Left hindlimb (tissue), 1 donor: ENCODE measurements around the gene MCFD2.

Source experiments
- DNase-seq: peaks from one replicate; pipeline ENCODE4 v3.0.0-alpha.2; 2018

MCFD2 gene

GRCh38 chr2:46915281-46915810 is at the start of gene MCFD2:
TSS of gene MCFD2 (minus strand) at chr2:46915806. CDS start at chr2:46909171, 6,635 bp downstream.
- DNase-seq: no peak

- no peak for DNase-seq
Observed at GRCh38 chr2:46964835-46965560, 49.4 kb upstream of the MCFD2 start.

- DNase-seq: no peak
Observed at GRCh38 chr2:46963941-46964673, 48.5 kb upstream of the MCFD2 start.

DNA sequence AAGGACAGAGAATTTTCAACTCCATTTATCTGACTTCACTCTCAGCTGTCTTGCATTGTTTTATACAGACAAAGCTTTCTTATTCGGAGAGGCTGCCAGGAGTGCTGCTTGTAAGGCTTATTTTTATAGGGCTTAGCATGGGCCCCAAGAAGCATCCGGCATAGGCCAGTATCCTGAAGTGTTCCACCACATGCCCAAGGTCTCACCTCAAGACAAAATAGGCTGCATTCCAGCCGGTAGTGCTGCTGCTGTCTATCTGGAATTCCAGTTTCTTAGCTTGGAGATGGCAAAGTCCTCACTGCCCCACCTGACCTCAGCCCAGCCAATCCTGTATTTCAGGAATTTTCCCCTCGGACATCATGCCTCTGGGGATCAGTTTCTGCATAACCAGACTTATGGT is 47.6 kb upstream of the MCFD2 start:
- no peak for DNase-seq

- DNase-seq: no peak
Observed at GRCh38 chr2:46962751-46963150, 47.1 kb upstream of the MCFD2 start.

DNA sequence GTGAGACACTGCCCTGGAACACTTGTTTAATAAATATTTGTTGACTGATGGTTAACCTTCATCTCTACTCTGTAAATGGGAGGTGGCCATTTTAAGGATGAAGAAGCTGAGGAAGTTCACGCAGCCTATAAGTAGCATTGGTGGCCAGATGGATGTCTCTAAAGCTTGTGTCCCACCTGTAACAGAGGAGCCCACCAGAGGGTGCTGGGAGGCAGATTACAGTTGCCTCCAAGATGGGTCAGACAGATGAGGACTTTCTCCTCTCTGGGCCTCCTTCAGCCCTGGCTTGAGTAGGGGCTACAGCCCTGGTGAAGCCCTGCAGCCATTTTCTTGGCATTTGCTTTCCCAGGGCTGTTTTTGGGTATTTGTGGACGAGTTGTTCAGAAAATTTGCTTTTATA is 45.0 kb upstream of the MCFD2 start:
- DNase-seq: no peak

GRCh38 chr2:46958431-46959017 is 42.9 kb upstream of the MCFD2 start:
- DNase-seq: no peak

DNA sequence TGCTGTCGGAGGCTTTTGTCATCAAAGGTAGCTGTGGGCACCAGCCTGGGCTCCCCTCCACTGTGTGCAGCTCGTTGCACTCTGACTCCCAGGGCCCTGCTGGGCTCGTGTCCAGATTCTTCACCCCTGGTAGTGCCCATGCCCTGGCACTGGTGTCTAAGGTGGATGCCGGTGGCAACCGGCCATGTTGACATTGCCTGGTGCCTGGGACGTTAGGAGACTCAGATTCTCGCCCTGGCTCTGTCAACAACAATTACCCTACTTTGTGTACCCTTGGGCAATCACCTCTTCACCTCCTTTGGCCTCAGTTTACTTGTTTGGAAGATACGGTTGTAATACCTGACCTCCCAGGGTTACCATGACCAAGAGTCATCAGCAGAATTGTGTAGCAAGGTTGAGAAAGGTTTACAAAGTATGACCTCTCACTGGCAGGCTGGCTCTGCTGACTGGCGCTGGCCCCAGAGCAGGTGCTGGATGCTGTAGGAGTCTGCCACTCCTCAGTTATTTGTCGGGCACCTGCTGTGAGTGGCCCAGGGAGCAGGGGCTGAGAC is 41.5 kb upstream of the MCFD2 start:
- no peak for DNase-seq

GRCh38 chr2:46955764-46956163 is 40.2 kb upstream of the MCFD2 start:
- no peak for DNase-seq

DNA sequence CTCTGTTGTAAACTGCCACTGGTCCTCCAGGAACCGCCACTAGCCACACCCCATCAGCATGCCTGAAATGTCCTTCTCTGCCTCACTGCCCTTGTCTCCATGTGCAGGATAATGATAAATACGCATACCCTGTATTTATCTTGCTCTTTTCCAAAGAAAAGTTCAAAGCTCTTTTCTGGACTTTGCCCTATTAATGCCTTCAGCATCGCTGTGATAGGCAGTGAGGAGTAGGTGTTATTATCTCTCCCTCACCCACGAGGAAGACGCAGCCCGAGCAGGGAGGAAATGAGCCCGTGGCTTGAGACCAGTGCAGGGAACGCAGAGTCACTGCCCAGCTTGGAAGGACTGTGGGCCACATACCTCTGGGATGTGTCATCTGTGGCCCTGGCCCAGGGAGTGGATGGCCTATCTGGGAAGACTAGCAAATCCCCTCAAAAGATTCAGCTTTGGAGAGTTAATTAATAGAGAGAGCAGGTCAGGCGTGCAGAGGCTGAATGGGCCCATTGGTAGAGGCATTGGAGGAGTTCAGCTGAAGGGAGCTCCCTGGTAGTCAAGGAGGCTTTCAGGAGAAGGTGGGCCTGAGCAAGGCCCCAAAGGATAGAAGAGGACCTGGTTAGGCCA is 39.5 kb upstream of the MCFD2 start:
- no peak for DNase-seq

DNA sequence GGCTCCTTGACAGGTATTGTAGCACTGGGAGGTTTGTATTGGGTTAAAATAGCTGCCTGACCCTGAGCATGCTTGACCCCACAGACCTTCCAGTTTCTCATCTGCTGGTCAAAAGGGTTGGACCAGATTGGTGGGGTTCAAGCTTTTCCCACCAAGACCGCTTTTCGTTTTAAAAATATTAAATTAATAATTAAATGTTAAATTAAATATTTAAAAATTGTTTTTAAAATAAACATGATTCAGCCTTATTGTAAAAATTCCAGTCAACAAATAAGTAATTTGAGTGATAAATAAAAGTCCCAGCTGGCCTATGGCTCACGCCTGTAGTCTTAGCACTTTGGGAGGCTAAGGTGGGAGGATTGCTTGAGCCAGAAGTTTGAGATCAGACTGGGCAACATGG is 36.6 kb upstream of the MCFD2 start:
- no peak for DNase-seq

DNA sequence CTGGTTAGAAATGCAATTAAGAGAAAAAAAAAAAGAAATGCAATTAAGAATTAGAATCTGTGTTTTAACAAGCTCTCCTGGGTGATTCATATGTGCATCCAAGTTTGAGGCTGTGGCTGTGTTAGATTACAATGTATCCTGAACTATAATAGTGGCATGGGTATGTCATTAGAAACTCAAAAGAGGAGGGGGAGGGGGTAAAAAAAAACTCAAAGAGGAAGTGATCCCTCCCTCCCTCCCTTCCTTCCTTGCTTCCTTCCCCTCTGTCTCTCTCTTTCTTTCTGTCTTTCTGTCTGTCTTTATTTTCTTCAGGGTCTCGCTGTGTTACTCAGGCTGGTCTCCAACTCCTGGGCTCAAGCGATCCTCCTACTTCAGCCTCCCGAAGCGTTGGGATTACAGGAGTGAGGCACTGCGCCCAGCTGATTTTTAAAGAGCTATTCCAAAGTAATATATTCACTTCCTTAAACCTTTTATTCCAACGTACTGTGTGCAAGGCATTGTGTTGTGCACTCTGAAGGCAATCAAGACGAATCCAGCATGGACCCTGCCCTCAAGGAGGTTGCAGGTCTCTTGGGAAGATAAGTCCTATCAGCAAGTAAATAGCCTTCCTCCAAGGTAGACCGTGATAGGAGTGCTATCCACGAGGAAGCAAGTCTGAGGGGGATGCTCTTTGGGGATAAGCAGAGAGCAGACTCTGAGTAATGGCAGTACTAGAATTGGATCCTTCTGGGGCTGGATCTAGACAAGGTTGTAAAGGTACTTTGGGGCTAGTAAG is 35.9 kb upstream of the MCFD2 start:
- DNase-seq: no peak

GRCh38 chr2:46950314-46950713 is 34.7 kb upstream of the MCFD2 start:
- no peak for DNase-seq

- DNase-seq: no peak
Observed at GRCh38 chr2:46947841-46948240, 32.2 kb upstream of the MCFD2 start.

DNA sequence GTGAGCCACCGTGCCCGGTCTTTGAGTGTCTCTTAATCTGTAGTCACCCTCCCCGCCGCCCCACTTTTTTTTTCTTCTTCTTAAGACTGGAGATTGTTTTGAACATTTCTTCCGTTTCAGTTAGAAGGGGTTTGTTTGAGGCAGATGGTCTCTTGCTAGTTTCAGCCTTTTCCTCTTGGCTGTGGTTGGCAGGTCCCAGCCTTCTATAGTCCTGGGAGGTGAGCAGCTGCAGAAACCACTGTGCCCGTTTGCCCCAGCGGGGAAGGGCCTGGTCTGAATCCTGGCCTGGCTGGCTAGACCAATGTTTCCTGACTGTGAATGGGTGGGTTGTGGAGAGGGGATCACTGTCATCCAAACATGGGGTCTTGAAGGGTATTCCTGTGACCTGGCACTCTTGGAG is 30.1 kb upstream of the MCFD2 start:
- DNase-seq: no peak

- DNase-seq: no peak
Observed at GRCh38 chr2:46943881-46944798, 28.5 kb upstream of the MCFD2 start.

- DNase-seq: no peak
Observed at GRCh38 chr2:46942891-46943626, 27.5 kb upstream of the MCFD2 start.

- no peak for DNase-seq
Observed at GRCh38 chr2:46942143-46942526, 26.5 kb upstream of the MCFD2 start.

DNA sequence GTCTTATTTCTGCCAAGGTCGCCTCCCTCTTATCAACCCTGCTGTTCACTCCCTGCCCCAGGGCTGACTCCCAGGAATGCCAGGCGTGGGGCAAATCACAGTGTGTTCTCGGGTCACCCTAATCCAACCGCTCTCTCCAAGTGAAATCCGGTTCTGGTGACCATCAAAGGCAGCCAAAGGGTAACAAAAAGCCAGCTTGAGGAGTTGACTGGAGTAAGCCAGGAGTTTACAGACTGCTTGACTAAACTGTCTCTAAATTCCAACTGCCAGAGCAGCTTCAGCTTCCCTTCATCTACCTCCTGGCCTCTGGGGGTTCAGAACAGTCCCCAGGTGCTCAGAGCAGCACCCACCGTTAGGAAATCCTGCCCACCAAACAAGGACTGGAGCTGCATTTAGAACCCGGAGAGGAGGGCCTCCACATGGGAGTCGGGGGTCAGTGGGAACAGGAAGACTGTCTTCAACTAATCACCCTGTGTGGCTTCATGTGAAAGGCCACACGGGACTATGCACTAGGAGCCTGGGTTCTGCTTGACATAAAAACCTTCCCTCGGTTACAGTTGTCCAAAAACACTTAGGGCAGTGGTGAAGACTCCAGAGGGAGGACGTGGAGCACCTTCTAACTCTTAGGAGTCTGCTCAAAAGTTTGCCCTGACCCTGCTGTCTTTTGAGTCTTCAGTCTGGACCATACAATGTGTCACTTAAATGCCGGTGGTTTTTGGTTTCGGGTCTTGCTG is 24.2 kb upstream of the MCFD2 start:
- DNase-seq: no peak

GRCh38 chr2:46937471-46937901 is 21.9 kb upstream of the MCFD2 start:
- no peak for DNase-seq
